WTC11 (cell line): ENCODE data around the gene CAPN11. TPM values are rescaled to one million over a fixed set of nuclear protein-coding genes. Genes with fewer than 3 reads are reported as not detected.

Experiments used
- ATAC-seq: fragments of 200-7000 bp; cut with Tn5 transposase; 2 replicates; pipeline ENCODE4 v1.10.0; 2021; ENCODE audit warnings: mild to moderate bottlenecking, moderate library complexity
- CTCF ChIA-PET: fragments of 300-600 bp; sonication (Branson Sonifier 250); formaldehyde crosslinking; loops from one replicate; lab custom pipeline; 2021; ENCODE audit warnings: antibody characterized with exemption; lab: Charles Lee
- POLR2A ChIA-PET: fragments of 350-600 bp; sonication (Branson Sonifier 250); formaldehyde crosslinking; loops from one replicate; lab custom pipeline; 2021; ENCODE audit warnings: antibody characterized with exemption; lab: Charles Lee
- DNase-seq: peaks from one replicate; pipeline ENCODE4 v3.0.0; 2021; ENCODE audit warnings: low spot score
- H3K27ac Mint-ChIP-seq: 2 replicates; pipeline ENCODE4 v1.8.0; 2021; ENCODE audit warnings: mixed read lengths
- H3K27me3 Mint-ChIP-seq: 2 replicates; pipeline ENCODE4 v1.8.0; 2021; ENCODE audit warnings: low read depth, mild to moderate bottlenecking, moderate library complexity, mixed read lengths
- H3K36me3 Mint-ChIP-seq: 2 replicates; pipeline ENCODE4 v1.8.0; 2021; ENCODE audit warnings: mixed read lengths
- H3K4me1 Mint-ChIP-seq: 2 replicates; pipeline ENCODE4 v1.8.0; 2022; ENCODE audit warnings: mixed read lengths
- H3K4me3 Mint-ChIP-seq: 2 replicates; pipeline ENCODE4 v1.8.0; 2021; ENCODE audit warnings: mild to moderate bottlenecking, moderate library complexity, mixed read lengths
- H3K9me3 Mint-ChIP-seq: 2 replicates; pipeline ENCODE4 v1.8.0; 2021; ENCODE audit warnings: mixed read lengths
- ATF6 ChIP-seq: sonication (generic); formaldehyde crosslinking; IDR thresholded peaks from 2 replicates; pipeline ENCODE4 v1.8.1; 2023; ENCODE audit warnings: mild to moderate bottlenecking, missing genetic modification reagents
- CREB1 ChIP-seq: sonication (generic); formaldehyde crosslinking; IDR thresholded peaks from 2 replicates; pipeline ENCODE4 v1.8.0; 2023; ENCODE audit warnings: mild to moderate bottlenecking, missing genetic modification reagents
- E2F4 ChIP-seq: sonication (generic); formaldehyde crosslinking; IDR thresholded peaks from 2 replicates; pipeline ENCODE4 v1.8.1; 2022; ENCODE audit warnings: low read depth, mild to moderate bottlenecking, moderate library complexity, missing genetic modification reagents, borderline replicate concordance
- EMX1 ChIP-seq: fragments of 250-450 bp; sonication (Bioruptor Pico); IDR thresholded peaks from 2 replicates; pipeline ENCODE4 v1.8.0; 2021; ENCODE audit warnings: mild to moderate bottlenecking
- ERG ChIP-seq: fragments of 250-450 bp; sonication (Bioruptor Pico); IDR thresholded peaks from 2 replicates; pipeline ENCODE4 v1.8.0; 2021; ENCODE audit warnings: mild to moderate bottlenecking
- FOXP4 ChIP-seq: sonication (generic); formaldehyde crosslinking; IDR thresholded peaks from 2 replicates; pipeline ENCODE4 v1.8.0; 2022; ENCODE audit warnings: mild to moderate bottlenecking, missing genetic modification reagents
- GRHL2 ChIP-seq: fragments of 250-450 bp; sonication (Bioruptor Pico); IDR thresholded peaks from 2 replicates; pipeline ENCODE4 v1.8.0; 2022; ENCODE audit warnings: mild to moderate bottlenecking, moderate library complexity; ENCODE audit not compliant: insufficient replicate concordance, severe bottlenecking
- JUN ChIP-seq: sonication (generic); formaldehyde crosslinking; IDR thresholded peaks from 2 replicates; pipeline ENCODE4 v1.8.0; 2023; ENCODE audit warnings: mild to moderate bottlenecking, missing genetic modification reagents
- NFE2L1 ChIP-seq: sonication (generic); formaldehyde crosslinking; IDR thresholded peaks from 2 replicates; pipeline ENCODE4 v1.8.1; 2023; ENCODE audit warnings: missing genetic modification reagents
- NR1H2 ChIP-seq: sonication (generic); formaldehyde crosslinking; IDR thresholded peaks from 2 replicates; pipeline ENCODE4 v1.9.0; 2021; ENCODE audit warnings: mild to moderate bottlenecking, moderate library complexity, missing genetic modification reagents
- SMAD4 ChIP-seq: sonication (generic); formaldehyde crosslinking; IDR thresholded peaks from 2 replicates; pipeline ENCODE4 v1.8.0; 2022; ENCODE audit warnings: mild to moderate bottlenecking, missing genetic modification reagents
- TP53 ChIP-seq: sonication (generic); formaldehyde crosslinking; IDR thresholded peaks from 2 replicates; pipeline ENCODE4 v1.8.1; 2023; ENCODE audit warnings: mild to moderate bottlenecking, missing genetic modification reagents
- ZBTB21 ChIP-seq: sonication (generic); formaldehyde crosslinking; IDR thresholded peaks from 2 replicates; pipeline ENCODE4 v1.8.1; 2023; ENCODE audit warnings: mild to moderate bottlenecking, missing genetic modification reagents, borderline replicate concordance
- ZNF532 ChIP-seq: fragments of 250-450 bp; sonication (Bioruptor Pico); IDR thresholded peaks from 2 replicates; pipeline ENCODE4 v1.9.0; 2021; ENCODE audit warnings: mild to moderate bottlenecking, borderline replicate concordance
- total RNA-seq: library from RNA; stranded (reverse); gene quantifications from 3 replicates; pipeline ENCODE4 v1.2.3, GENCODE V29; 2021
- TF ChIP-seq, protein P1 (sequence below): sonication (generic); formaldehyde crosslinking; IDR thresholded peaks from 2 replicates; pipeline ENCODE4 v1.8.0; 2022; ENCODE audit warnings: mild to moderate bottlenecking, missing genetic modification reagents
- TF ChIP-seq, protein P2 (sequence below): sonication (generic); formaldehyde crosslinking; IDR thresholded peaks from 2 replicates; pipeline ENCODE4 v1.8.0; 2022; ENCODE audit warnings: missing genetic modification reagents

CAPN11 gene
- total RNA-seq, 1 experiment from 2014 or later = 2.3 TPM

DNA sequence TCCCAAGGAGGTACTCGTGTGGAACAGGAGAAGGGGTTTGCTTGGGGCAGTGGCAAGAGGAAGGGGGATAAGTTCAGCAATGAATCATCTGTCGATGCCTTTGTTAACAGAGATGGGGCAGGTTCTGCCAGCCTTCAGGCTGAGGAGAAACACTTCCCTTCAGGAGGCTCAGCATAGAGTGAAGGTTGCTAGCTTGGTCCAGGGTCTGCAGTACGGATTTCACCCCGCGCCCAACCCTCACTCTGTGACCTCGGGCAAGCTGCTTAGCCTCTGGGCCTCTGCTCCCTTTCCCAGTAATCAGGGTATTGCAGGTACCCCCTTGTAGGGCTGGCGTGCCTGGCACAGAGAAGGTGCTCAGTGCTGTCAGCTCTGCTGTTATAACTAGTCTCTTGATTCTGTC, 7.5 kb downstream of the CAPN11 start:
- H3K27ac Mint-ChIP-seq = peak overlapping the region; percentile 84
- DNase-seq = no peak
- CTCF ChIA-PET = interaction anchor here (0.9 to 2.0 kb wide), 5 partner anchors 9 to 90 kb away, joined by 3 to 8 read pairs (median 4); no protein-coding TSS in a partner anchor
- peaks cover 42% of the 10 kb centered on the region for H3K4me1 Mint-ChIP-seq
- H3K27me3 Mint-ChIP-seq = peaks cover 5% of the 10 kb centered on the region; the same call in 1 of the 2 replicates
- POLR2A ChIA-PET = no interaction called here
- H3K36me3 Mint-ChIP-seq = peaks cover 4% of the 10 kb centered on the region; the same call in 1 of the 2 replicates
- ATAC-seq = peak; percentile 9; the same call in 1 of the 2 replicates
- peaks cover 8% of the 10 kb centered on the region for H3K9me3 Mint-ChIP-seq
- H3K4me3 Mint-ChIP-seq = no peak overlapping the region; the same call in 1 of the 2 replicates
- TF ChIP-seq NFE2L1 (CRISPR knock-in tag) (no peak), GRHL2 (CRISPR knock-in tag) (no peak), E2F4 (CRISPR knock-in tag) (no peak), ERG (CRISPR knock-in tag) (no peak), ATF6 (no peak), JUN (no peak), FOXP4 (CRISPR knock-in tag) (no peak), SMAD4 (no peak), CREB1 (CRISPR knock-in tag) (no peak), ZBTB21 (CRISPR knock-in tag) (no peak), ZNF532 (no peak), EMX1 (CRISPR knock-in tag) (no peak), NR1H2 (no peak), TP53 (CRISPR knock-in tag) (no peak)
- TF ChIP-seq, protein P1, sequence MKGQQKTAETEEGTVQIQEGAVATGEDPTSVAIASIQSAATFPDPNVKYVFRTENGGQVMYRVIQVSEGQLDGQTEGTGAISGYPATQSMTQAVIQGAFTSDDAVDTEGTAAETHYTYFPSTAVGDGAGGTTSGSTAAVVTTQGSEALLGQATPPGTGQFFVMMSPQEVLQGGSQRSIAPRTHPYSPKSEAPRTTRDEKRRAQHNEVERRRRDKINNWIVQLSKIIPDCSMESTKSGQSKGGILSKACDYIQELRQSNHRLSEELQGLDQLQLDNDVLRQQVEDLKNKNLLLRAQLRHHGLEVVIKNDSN (CRISPR knock-in tag) = no peak
- TF ChIP-seq, protein P2, sequence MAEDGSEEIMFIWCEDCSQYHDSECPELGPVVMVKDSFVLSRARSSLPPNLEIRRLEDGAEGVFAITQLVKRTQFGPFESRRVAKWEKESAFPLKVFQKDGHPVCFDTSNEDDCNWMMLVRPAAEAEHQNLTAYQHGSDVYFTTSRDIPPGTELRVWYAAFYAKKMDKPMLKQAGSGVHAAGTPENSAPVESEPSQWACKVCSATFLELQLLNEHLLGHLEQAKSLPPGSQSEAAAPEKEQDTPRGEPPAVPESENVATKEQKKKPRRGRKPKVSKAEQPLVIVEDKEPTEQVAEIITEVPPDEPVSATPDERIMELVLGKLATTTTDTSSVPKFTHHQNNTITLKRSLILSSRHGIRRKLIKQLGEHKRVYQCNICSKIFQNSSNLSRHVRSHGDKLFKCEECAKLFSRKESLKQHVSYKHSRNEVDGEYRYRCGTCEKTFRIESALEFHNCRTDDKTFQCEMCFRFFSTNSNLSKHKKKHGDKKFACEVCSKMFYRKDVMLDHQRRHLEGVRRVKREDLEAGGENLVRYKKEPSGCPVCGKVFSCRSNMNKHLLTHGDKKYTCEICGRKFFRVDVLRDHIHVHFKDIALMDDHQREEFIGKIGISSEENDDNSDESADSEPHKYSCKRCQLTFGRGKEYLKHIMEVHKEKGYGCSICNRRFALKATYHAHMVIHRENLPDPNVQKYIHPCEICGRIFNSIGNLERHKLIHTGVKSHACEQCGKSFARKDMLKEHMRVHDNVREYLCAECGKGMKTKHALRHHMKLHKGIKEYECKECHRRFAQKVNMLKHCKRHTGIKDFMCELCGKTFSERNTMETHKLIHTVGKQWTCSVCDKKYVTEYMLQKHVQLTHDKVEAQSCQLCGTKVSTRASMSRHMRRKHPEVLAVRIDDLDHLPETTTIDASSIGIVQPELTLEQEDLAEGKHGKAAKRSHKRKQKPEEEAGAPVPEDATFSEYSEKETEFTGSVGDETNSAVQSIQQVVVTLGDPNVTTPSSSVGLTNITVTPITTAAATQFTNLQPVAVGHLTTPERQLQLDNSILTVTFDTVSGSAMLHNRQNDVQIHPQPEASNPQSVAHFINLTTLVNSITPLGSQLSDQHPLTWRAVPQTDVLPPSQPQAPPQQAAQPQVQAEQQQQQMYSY (CRISPR knock-in tag) = no peak
